Heart right ventricle (tissue), 16 donors: ENCODE results near the gene TAF1B. TPM values are rescaled to one million over a fixed set of nuclear protein-coding genes. Genes with fewer than 3 reads are reported as not detected.

Experiments
- ATAC-seq, 8 donors: fragments of 200-7000 bp; cut with Tn5 transposase; one replicate each; pipeline ENCODE4 v1.9.1; 2020; ENCODE audit warnings: mild to moderate bottlenecking in 8 of 8, moderate library complexity in 8 of 8, moderate number of reproducible peaks in 1 of 8
- DNase-seq, 2 donors: peaks; one replicate each; pipeline ENCODE4 v3.0.0-alpha.2; 2020
- H3K27ac ChIP-seq, 10 donors: fragments of 200-600 bp; sonication (generic) in 2 of 10; one replicate each; pipeline versions ENCODE4 v1.5.0 to v1.8.0; 2020 to 2022; ENCODE audit warnings: mild to moderate bottlenecking in 3 of 10
- H3K27me3 ChIP-seq, 7 donors: fragments of 200-600 bp; one replicate each; pipeline ENCODE4 v1.8.0; 2021 to 2022; ENCODE audit warnings: mild to moderate bottlenecking in 2 of 7
- H3K36me3 ChIP-seq, 9 donors: fragments of 200-600 bp; sonication (generic) in 1 of 9; one replicate each; pipeline versions ENCODE4 v1.5.0 to v1.8.0; 2020 to 2022; ENCODE audit warnings: mild to moderate bottlenecking in 2 of 9
- H3K4me1 ChIP-seq, 9 donors: fragments of 200-600 bp; sonication (generic) in 1 of 9; one replicate each; pipeline versions ENCODE4 v1.5.0 to v1.8.0; 2020 to 2022; ENCODE audit warnings: mild to moderate bottlenecking in 4 of 9
- H3K4me3 ChIP-seq, 10 donors: fragments of 200-600 bp; sonication (generic) in 2 of 10; one replicate each; pipeline versions ENCODE4 v1.5.0 to v1.8.0; 2020 to 2022; ENCODE audit warnings: mild to moderate bottlenecking in 7 of 10, moderate library complexity in 2 of 10
- H3K9me3 ChIP-seq, 11 donors: fragments of 200-600 bp in 10 of 11; sonication (generic) in 2 of 11; one replicate each; pipeline versions ENCODE4 v1.5.0 to v1.8.0; 2013 to 2022; ENCODE audit warnings: mild to moderate bottlenecking in 2 of 11, control low read depth in 1 of 11, moderate library complexity in 1 of 11
- WGBS, 2 donors: extraction: QIAGEN DNeasy Blood & Tissue Kit; methylation state at CpG; one replicate each; pipeline ENCODE4 v1.1.7; 2013; ENCODE audit warnings: inconsistent platforms in 1 of 2; 5-methylcytosine and 5-hydroxymethylcytosine counted together
- intact Hi-C, 10 donors: fragments of 100-400 bp; cut with DNase I; formaldehyde crosslinking; loops; one replicate each; pipeline versions ENCODE4 v1.11.1 to v1.14.2; 2022
- polyA plus RNA-seq, 2 donors: library from polyadenylated mRNA; stranded (reverse); fragments of 200-250 nt; gene quantifications; one replicate each; pipeline ENCODE4 v1.2.3, GENCODE V29; 2013
- total RNA-seq, 10 donors: library from RNA; stranded (reverse); fragmentation: NEBNext Ultra II Directional in 3 of 10; extraction: Animal tissue kit (Norgen Biotek cat#: 25700) in 3 of 10; gene quantifications; one replicate each; pipeline versions ENCODE4 v1.2.1 to v1.2.4, GENCODE V29; 2021 to 2023
- TF ChIP-seq, protein P1 (sequence below), 9 donors: fragments of 200-600 bp; sonication (generic) in 2 of 9; IDR thresholded peaks; one replicate each; pipeline versions ENCODE4 v1.5.0 to v1.8.0; 2021 to 2022; ENCODE audit warnings: antibody characterized with exemption in 9 of 9, mild to moderate bottlenecking in 5 of 9, moderate library complexity in 1 of 9
- donor health status: Arrhythmogenic right ventricular cardiomyopathy.
- donor health status: ischemic (EF 13 %, LVEDD 7.1; RV severe dilation, severe dysfunction).
- donor health status: healthy with polysubstance abuse.
- donor health status: DM: no; HTN: yes; CAD: no.
- donor health status: DM: no; HTN: no; CAD: no.
- donor health status: ischemic (EF 25% LVEDD 6.9; RV normal size, moderate dysfunction).
- donor health status: ischemic (EF 25% LVEDD 5.7; RV mildly dilated, moderate dysfunction).
- donor health status: healthy.
- donor health status: DM: yes; HTN: yes; CAD: no.
- donor health status: Ischemic cardiomyopathy.
- donor health status: ischemic (EF 35%, LVEDD 5.7; RV mildly dilated, moderate dysfunction).
- donor health status: nonischemic (EF 11% LVEDD 7.7; RV severe dilation, severe dysfunction).
- donor health status: DM: yes; HTN: yes; CAD: no.
- donor health status: PGD.
- donor health status: ischemic (EF 29% LVEDD 5.4; RV normal size, mild dysfunction).
- donor health status: nonischemic (EF 23%, LVEDD 6.1; RV moderate dilation, normal function).

Gene TAF1B
- total and polyA plus RNA-seq, 12 donors: 1.8 to 7.9 (median 4.5) TPM

DNA sequence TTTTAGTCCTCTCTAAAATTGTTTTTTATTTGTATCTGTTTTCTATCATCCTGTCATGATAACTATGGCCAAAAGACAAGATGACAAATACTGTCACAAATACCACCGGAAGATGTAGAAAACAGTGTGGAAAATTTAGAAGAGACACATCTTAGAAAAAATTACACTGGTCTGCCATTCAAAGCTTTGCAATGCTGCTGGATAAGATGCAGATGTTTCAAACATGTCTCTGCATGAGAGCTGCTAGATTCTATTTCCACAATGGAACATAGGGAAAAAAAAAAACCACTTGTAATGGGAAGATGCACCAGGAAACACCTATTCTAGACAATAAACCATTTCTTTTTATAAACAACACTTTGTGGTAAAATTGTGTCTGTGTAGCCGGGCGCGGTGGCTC lies 5.8 kb upstream of the TAF1B start:
- H3K27me3 ChIP-seq: peaks cover 0 to 3% (median 0%) of the 10 kb centered on the region in 7 donors
- no peaks in the 10 kb centered on the region for H3K36me3 ChIP-seq
- DNase-seq (no peak), ATAC-seq (no peak)
- intact Hi-C loops: loop anchor here in 1 of 10 donors (10.0 kb wide), 1 partner anchor 117 kb away; the partner anchor contains the start of gene GRHL1
- H3K4me1 ChIP-seq: peaks cover 0 to under 1% (median 0%) of the 10 kb centered on the region in 9 donors
- TF ChIP-seq, protein P1, sequence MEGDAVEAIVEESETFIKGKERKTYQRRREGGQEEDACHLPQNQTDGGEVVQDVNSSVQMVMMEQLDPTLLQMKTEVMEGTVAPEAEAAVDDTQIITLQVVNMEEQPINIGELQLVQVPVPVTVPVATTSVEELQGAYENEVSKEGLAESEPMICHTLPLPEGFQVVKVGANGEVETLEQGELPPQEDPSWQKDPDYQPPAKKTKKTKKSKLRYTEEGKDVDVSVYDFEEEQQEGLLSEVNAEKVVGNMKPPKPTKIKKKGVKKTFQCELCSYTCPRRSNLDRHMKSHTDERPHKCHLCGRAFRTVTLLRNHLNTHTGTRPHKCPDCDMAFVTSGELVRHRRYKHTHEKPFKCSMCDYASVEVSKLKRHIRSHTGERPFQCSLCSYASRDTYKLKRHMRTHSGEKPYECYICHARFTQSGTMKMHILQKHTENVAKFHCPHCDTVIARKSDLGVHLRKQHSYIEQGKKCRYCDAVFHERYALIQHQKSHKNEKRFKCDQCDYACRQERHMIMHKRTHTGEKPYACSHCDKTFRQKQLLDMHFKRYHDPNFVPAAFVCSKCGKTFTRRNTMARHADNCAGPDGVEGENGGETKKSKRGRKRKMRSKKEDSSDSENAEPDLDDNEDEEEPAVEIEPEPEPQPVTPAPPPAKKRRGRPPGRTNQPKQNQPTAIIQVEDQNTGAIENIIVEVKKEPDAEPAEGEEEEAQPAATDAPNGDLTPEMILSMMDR (IDR thresholded peaks at IDR 0.05): no peak
- WGBS, 2 donors: 90 to 92% methylated on average over 4 of the region's 4 CpGs
- H3K9me3 ChIP-seq: no peaks in the 10 kb centered on the region
- no peak overlapping the region for H3K4me3 ChIP-seq
- no peak overlapping the region for H3K27ac ChIP-seq

DNA sequence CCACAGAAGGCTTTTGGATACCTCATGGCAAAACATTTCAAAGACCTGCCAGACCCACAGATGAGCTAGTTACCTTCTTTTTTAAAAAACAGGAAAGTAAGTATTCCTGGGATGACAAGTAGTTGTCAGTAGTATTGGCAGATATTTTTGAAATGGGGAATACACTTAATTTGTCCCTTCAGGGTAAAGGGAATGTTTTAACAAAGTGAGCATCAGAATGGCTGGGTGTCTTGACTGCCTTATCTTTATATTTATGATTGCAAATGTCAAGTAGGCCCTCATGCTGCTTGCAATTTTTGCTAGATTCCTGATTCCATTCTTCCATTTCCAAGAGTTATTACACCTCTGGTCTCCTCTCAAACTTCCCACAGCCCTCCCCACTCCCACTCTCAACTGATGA lies 4.9 kb upstream of the TAF1B start:
- H3K36me3 ChIP-seq: no peaks in the 10 kb centered on the region
- no peaks in the 10 kb centered on the region for H3K9me3 ChIP-seq
- H3K4me1 ChIP-seq: peaks cover 0 to 7% (median 0%) of the 10 kb centered on the region in 9 donors
- no peaks in the 10 kb centered on the region for H3K27me3 ChIP-seq
- DNase-seq (no peak), ATAC-seq (no peak)
- no peak overlapping the region for H3K4me3 ChIP-seq
- intact Hi-C loops: loop anchor here in 1 of 10 donors (10.0 kb wide), 1 partner anchor 116 kb away; the partner anchor contains the start of gene GRHL1
- TF ChIP-seq, protein P1 (IDR thresholded peaks at IDR 0.05): no peak
- no peak overlapping the region for H3K27ac ChIP-seq

DNA sequence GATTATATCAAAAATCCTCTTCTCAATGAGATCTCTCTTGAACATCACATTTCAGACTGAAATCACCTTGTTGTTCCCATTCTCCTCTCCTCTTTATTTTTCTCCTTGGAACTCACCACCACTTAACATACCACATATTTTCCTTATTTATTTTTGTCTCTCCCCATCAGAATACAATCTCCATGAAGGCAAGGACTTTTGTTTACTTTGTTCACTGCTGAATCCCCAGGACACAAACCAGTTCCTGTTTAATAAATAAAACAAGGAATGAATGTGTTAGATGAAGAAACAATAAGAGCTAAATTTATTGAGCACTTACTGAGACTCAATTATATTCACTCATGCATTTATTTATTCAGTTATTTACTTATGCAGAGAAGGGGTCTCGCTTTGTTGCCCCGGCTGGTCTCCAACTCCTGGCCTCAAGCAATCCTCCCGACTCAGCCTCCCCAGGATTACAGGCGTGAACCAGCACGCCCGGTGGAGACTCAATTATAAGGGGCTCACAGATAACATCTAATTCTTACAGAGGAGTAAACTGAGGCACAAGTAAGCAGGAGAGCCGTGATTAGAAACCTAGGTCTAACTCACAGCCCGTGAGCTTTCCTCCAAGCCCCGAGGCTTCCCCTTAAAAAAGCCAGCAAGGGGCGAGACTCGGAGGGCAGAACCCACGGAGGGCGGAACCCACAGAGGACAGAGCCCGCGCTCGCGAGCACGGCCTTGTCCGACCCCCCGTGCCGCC lies 616 bp upstream of the TAF1B start:
- H3K27me3 ChIP-seq: no peaks in the 10 kb centered on the region
- H3K4me3 ChIP-seq: peak overlapping the region; percentile 30 to 89 (median 68)
- intact Hi-C loops: loop anchor here in 3 of 10 donors (1.0 to 10.0 kb wide), 3 partner anchors 109 to 112 kb away; partner anchors contain the start of gene GRHL1 (in 3 of the 3)
- TF ChIP-seq, protein P1 (IDR thresholded peaks at IDR 0.05): no peak
- H3K36me3 ChIP-seq: peaks cover 0 to 27% (median 0%) of the 10 kb centered on the region in 9 donors
- H3K27ac ChIP-seq: peak overlapping the region in 9 of 10 donors; percentile 62 to 94 (median 85)
- DNase-seq (no peak), ATAC-seq (no peak)
- H3K9me3 ChIP-seq: no peaks in the 10 kb centered on the region
- peaks cover 0 to 30% (median 15%) of the 10 kb centered on the region in 9 donors for H3K4me1 ChIP-seq
- WGBS, 2 donors: 22 to 23% methylated on average over 21 of the region's 21 CpGs

DNA sequence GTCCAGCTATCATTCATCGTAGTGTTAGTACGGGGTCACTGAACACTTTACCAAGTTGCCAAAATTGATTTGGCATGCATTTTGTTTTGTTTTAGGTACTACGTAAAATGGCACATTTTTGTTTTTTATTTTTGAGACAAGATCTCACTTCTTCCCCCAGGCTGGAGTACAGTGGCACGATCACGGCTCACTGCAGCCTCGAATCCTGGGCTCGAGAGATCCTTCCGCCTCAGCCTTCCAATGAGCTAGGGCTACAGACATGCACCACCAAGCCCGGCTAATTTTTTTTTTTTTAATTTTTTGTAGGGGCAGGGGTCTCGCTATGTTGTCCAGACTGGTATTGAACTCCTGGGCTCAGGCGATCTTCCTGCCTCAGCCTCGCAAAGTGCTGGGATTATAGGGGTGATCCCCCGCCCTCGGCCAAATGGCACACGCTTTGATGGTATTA lies 786 bp downstream of the TAF1B start:
- Histone ChIP-seq H3K4me1 (peaks cover 0 to 30% (median 15%) of the 10 kb centered on the region in 9 donors), H3K27me3 (no peaks in the 10 kb centered on the region), H3K27ac (peak overlapping the region in 9 of 10 donors; percentile 62 to 94 (median 85)), H3K9me3 (no peaks in the 10 kb centered on the region), H3K4me3 (peak overlapping the region; percentile 30 to 89 (median 68)), H3K36me3 (peaks cover 0 to 38% (median 4%) of the 10 kb centered on the region in 9 donors)
- intact Hi-C loops: loop anchor here in 2 of 10 donors (5.0 to 10.0 kb wide), 2 partner anchors 108 to 111 kb away; partner anchors contain the start of gene GRHL1 (in 2 of the 2)
- TF ChIP-seq, protein P1 (IDR thresholded peaks at IDR 0.05): no peak
- 37 to 40% methylated on average over 15 of the region's 15 CpGs for WGBS, 2 donors
- DNase-seq (no peak), ATAC-seq (peak in 1 of 8 donors; percentile 12)
